NOMO-1 (cell line): ENCODE results near the gene ZSCAN21.
"Not testable (repeated sequence)": the region's sequence is repeated elsewhere in the genome, so short reads cannot be mapped to it uniquely, and the experiment has no call there.

Source experiments
- DNase-seq, 2 experiments: peaks; one replicate each; lab custom pipeline; 2025; ENCODE audit not compliant: unreplicated experiment in 2 of 2; lab: John Stamatoyannopoulos, UW

ZSCAN21 gene

DNA sequence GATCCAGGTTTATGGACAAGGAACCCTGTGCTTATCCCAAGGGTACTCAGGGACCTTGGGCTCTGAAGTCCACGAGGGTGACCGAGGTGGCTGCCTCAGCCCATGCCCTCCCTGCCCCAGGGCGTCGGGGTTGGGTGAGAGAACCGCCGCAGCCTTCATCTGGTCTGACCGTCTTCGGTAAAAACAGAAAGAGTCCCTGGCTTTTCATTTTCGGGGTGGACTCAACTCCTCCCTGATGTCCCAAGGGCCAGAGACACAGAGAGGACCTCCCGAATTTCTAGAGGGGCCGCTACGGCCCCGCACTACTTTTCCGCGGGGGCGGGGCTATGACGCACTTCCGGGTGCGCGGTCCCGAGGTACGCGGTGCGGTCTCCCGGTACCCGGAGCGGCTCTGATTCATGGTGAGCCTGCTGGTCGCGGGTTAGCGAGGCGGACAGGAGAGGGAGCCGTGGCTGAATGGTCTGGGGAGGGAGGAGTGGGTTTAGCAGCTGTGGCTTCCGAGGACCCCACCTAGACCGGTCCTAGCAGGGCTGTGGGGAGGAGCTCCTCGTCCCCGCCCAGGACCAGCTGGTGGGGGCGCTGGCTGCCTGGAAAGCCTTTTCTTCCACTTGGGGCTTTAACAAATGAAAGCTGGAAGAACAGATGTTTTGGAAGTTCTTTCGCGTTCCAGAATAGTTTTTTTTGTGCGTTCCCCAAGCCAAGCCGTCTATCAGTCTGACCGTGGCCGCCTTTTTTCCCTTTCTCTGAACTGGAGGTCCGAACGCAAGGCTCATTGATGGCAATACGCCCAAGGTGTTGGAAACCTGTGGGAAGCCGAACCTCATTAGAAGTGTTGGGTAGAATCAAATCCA, at the start of gene ZSCAN21:
TSS of gene ZSCAN21 (plus strand) at position 334 of the 851 bp plus-strand sequence. CDS start 7,233 bp downstream, outside the sequence.
- DNase-seq, result peak; percentile 70 to 71

DNA sequence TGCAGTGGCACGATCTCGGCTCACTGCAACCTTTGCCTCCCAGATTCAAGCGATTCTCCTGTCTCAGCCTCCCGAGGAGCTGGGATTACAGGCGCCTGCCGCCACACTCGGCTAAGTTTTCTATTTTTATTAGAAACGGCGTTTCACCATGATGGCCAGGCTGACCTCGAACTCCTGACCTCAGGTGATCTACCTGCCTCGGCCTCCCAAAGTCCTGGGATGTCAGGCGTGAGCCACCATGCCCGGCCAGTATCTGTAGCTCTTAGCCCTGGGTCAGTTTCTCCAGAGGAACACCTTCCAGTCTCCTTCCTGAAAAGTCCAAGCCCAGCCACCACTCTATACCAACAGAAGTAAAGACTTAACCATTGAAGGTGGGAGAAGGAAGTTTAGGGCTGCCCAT, 49.3 kb upstream of the ZSCAN21 start:
- DNase-seq, result no peak

GRCh38 chr7:100003711-100004661, 45.6 kb upstream of the ZSCAN21 start:
- no peak for DNase-seq

- DNase-seq, result no peak
Observed at GRCh38 chr7:100007887-100008286, 41.7 kb upstream of the ZSCAN21 start.

DNA sequence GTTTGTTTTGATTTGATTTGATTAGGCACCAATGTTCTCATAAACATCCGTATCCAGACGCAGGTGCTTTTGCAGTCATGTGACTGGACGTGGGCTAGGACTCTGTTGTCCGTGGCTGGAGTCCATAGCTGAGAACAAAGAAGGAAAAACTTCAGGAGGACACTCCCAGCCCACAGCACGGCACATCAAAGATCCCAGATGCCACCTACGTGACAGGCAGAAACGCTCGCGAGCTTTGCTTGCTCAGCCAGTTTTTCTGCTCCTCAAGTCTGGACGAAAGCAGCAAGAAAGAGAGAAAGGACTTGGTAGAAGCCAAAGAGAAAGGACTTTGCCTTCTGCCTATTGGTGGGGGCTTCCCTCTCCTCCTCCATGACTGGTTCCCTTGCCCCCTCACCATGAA, 41.0 kb upstream of the ZSCAN21 start:
- DNase-seq, result no peak

DNA sequence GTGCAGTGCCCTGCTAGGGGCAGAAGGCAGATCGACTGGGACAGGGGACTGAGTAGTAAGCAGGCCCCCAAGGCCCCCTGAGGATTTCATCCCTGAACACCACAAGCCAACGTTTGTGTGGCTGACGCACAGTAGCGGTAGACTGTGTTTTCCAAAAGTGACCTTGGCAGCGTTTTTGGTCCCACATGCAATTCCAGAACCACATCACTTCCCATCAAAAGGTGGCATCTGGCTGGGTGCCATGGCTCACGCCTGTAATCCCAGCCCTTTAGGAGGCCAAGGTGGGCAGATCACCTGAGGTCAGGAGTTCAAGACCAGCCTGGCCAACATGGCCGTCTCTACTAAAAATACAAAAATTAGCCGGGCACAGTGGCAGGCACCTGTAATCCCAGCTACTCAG, 39.6 kb upstream of the ZSCAN21 start:
- not testable (repeated sequence) for DNase-seq

DNA sequence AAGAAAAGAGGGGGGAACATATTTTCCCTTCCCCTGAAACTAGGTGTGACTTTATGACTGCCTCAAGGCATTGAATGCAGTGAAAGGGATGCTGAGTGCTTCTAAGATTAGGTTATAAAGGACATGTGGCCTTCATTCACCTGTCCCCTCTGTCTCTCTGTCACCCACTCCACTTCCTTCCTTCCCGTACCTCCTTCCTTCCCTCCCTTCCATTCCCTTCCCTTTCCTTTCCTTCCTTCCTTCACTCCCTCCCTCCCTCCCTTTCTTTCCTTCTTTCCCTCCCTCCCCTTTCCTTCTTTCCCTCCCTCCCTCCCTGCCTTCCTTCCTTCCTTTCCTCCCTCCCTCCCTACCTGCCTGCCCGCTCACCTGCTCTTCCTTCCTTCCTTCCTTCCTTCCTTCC, 38.7 kb upstream of the ZSCAN21 start:
- no peak for DNase-seq

- DNase-seq, result no peak
Observed at GRCh38 chr7:100011516-100011915, 38.1 kb upstream of the ZSCAN21 start.

DNA sequence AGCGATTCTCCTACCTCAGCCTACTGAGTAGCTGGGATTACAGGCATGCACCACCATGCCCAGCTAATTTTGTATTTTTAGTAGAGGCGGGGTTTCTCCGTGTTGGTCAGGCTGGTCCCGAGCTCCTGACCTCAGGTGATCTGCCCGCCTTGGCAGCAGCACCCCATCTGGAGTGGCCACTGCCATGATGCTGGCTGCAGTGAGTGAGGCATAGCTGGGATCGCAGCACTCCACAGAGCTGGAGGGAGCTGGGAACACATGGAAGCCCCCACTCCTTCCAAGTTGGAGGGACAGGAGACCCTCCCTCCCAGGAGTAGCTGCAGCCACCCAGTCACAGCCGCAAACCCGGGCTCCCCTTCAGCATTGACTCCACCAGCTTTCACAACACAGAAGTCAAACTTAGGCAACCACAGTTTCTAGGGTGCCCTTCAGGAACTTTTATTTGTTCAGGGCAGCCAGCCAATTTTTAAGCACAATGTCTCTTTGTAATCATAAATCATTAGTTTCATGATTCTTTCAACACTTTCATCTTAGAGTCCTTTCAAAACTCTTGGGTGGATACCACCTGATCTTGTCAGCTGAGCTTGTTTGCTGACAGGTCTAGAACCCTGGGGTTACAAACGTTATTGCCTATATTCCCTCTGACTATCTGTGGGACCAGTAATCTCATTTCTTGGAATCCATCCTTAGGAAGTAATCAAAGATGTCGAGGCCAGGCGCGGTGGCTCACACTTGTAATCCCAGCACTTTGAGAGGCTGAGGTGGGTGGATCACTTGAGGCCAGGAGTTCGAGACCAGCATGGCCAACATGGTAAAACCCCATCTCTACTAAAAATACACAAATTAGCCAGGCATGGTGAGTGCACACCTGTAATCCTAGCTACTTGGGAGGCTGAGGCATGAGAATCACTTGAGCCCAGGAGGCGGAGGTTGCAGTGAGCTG, 36.9 kb upstream of the ZSCAN21 start:
- DNase-seq, result peak; percentile 66 to 84

DNA sequence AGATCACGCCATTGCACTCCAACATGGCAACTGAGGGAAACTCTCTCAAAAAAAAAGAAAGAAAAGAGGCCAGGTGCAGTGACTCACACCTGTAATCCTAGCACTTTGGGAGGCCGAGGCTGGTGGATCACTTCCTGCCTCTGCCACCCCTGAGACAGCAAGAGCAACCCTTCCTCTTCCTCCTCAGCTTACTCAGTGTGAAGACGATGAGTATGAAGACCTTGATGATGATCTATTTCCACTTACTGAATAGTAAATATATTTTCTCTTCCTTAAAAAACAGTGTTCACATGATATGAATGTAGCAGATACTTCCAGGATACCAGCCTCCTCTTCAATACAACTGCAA, 36.3 kb upstream of the ZSCAN21 start:
- DNase-seq, result no peak

DNA sequence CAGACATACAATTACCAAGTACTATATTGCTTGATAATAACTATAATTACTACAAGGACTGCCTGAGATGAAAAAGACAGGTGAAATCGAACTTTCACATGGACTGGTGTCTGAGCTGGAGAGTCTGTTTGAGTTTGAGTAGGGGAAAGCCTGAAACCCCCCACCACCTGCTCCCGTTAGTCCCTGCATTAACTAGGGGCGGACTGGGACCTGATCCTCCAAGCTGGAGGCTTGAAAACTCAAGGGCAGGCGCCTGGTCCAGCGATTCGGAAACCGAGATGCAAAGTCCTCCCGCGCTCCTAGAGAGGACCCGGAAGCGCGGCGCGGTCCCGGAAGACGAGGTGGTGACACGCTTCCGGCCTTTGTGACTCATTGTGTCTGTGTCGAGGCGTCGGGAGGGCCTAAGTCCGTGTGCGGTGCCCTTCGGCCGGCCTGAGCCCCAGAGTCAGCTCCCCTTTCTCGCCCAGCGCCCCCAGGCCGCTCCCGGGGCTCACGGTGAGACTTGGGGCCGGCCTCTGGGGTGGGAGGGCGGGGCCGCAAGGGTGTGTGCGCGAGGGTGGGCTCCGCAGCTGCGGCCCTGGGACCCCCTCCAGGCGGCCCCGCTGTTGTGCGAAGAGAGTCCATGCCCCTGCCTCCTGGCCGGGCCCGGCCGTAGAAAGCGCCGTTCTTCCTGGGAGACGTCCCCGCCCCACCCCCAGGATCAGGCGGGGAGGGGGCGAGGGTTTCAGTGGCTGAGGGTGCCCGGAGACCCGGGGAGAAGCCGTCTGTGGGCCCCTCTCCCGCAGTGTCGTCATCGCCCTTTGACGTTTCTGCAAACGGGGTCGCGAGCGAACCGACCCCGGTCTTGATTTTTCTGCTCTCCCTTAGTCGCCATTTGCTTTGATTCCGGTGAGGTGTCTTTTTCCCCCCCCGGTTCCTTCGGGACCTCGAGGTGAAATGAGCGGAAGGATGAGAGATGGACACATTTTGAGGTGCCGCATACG, 34.1 kb upstream of the ZSCAN21 start, which contains the start of gene ZKSCAN1:
TSS of gene ZKSCAN1 (plus strand) at position 365 of the 983 bp plus-strand sequence. CDS start 7,911 bp downstream, outside the sequence.
- peak; percentile 94 to 95 for DNase-seq

DNA sequence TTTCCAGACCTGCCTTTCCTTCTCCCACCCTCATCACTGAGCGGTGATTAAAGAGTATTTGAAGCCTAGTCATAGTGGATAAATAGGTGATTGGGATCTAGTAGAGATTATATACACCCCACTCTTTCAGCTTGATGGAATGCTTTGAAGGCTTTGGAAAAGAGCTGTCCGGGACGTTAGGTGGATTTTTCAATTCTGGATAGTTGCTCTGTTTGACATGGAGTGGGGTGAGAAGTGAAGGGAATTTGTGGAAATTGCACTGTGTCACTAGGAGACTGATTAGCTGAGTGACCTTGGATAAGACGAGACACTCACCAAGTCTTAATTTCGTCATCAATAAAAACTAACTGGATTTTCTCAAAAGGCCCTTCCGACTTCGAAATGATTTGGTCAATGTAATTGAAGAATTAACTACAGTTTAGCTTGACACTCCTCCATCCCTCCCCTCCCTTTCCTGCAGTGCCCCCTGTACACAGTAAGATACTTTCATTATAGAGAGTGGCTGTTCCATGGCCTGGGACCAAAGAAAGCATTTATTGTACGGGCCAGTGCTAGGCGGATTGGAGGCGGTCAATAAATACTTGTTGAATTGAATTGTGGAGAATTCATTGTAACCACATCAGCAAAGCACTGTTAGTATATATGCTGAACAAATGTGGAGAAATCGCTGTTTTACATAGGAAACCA, 33.2 kb upstream of the ZSCAN21 start:
- DNase-seq, result no peak

GRCh38 chr7:100017300-100017699, 32.3 kb upstream of the ZSCAN21 start:
- DNase-seq, result no peak

DNA sequence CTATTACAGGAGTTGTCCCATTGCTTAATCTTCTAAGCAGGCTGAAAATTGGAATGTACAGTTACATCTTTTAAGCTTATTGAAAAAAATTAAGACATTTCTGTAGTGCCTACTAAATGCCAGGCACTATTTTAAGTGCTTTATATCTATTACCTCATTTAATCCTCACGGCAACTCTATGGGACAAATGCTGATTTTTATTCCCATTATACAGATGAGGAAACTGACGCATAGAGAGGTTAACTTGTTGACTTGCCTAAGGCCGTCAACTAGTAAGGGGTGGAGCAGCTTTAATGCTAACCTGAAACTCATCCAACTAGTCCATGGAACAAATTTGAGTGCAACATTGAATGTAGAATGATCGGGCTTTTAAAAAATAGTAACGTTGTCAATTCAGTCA, 31.7 kb upstream of the ZSCAN21 start:
- DNase-seq, result no peak

GRCh38 chr7:100019908-100020307, 29.7 kb upstream of the ZSCAN21 start:
- no peak for DNase-seq

DNA sequence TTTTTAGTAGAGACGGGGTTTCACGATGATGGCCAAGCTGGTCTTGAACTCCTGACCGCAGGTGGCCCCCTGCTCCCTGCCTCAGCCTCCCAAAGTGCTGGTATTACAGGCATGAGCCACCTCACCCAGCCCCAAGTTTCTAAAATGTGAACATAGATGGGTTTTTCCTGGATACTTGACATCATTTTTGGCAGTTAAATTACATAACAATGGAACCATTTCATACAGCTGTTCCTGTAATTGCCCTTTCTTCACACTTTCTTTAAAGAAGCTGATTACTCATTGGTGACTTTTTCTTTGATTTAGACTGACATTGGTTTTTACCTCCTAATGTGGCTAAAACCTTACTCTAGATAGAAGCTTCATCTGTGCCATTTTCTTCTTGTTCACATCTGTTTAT, 28.3 kb upstream of the ZSCAN21 start:
- DNase-seq, result peak; percentile 75 to 91

GRCh38 chr7:100022621-100023020, 27.0 kb upstream of the ZSCAN21 start:
- DNase-seq, result peak in 1 of 2 experiments; percentile 53

DNA sequence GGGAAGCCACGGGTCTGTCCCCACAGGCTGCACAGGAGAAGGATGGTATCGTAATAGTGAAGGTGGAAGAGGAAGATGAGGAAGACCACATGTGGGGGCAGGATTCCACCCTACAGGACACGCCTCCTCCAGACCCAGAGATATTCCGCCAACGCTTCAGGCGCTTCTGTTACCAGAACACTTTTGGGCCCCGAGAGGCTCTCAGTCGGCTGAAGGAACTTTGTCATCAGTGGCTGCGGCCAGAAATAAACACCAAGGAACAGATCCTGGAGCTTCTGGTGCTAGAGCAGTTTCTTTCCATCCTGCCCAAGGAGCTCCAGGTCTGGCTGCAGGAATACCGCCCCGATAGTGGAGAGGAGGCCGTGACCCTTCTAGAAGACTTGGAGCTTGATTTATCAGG, 26.0 kb upstream of the ZSCAN21 start:
- DNase-seq, result no peak
